Uterus (tissue), 4 donors: ENCODE measurements around the gene LRIG1. TPM values are rescaled to one million over a fixed set of nuclear protein-coding genes. Genes with fewer than 3 reads are reported as not detected.

Experiments
- DNase-seq, 2 donors: peaks; one replicate each; pipeline ENCODE4 v3.0.0-alpha.2; 2019 to 2020
- H3K27ac ChIP-seq, 2 donors: fragments of 200-600 bp; sonication (generic); 1 replicate in 1 of 2; 2 replicates in 1 of 2; pipeline ENCODE4 v1.5.1; 2016 to 2018
- H3K27me3 ChIP-seq, 2 donors: fragments of 200-600 bp; sonication (generic); one replicate each; pipeline ENCODE4 v1.5.1; 2018 to 2019; ENCODE audit warnings: control low read depth in 1 of 2
- H3K36me3 ChIP-seq, 2 donors: fragments of 200-600 bp; sonication (generic); one replicate each; pipeline ENCODE4 v1.5.1; 2019; ENCODE audit warnings: control low read depth in 1 of 2
- H3K4me1 ChIP-seq, 2 donors: fragments of 200-600 bp; sonication (generic); one replicate each; pipeline ENCODE4 v1.5.1; 2018 to 2019; ENCODE audit warnings: control low read depth in 1 of 2
- H3K4me3 ChIP-seq, 2 donors: fragments of 200-600 bp; sonication (generic); 1 replicate in 1 of 2; 2 replicates in 1 of 2; pipeline ENCODE4 v1.5.1; 2018 to 2019; ENCODE audit warnings: mild to moderate bottlenecking in 1 of 2
- H3K9me3 ChIP-seq, 2 donors: fragments of 200-600 bp; sonication (generic); one replicate each; pipeline ENCODE4 v1.5.1; 2019; ENCODE audit warnings: control low read depth in 1 of 2
- POLR2A ChIP-seq, 2 donors: fragments of 450-650 bp; IDR thresholded peaks; one replicate each; pipeline ENCODE4 v1.6.1; 2016; ENCODE audit warnings: antibody characterized with exemption in 2 of 2, mild to moderate bottlenecking in 1 of 2, moderate library complexity in 1 of 2
- intact Hi-C: fragments of 100-400 bp; cut with DNase I; formaldehyde crosslinking; loops from one replicate; pipeline ENCODE4 v1.15.1; 2023; ENCODE audit warnings: low total_unique reads
- total RNA-seq, 4 donors: library from RNA; depleted of rRNA in 3 of 4; stranded (reverse); fragments of >200 nt in 3 of 4; gene quantifications; one replicate each; pipeline versions ENCODE4 v1.1.0 to v1.2.4, GENCODE V29; 2014 to 2023
- TF ChIP-seq, protein P1 (sequence below), 4 experiments: fragments of 200-600 bp in 2 of 4; fragments of 450-650 bp in 2 of 4; sonication (generic) in 2 of 4; IDR thresholded peaks; one replicate each; pipeline ENCODE4 v1.5.1; 2016 to 2019; ENCODE audit warnings: antibody characterized with exemption in 4 of 4, mild to moderate bottlenecking in 2 of 4, moderate library complexity in 1 of 4
- donor health status: DM: yes; HTN: yes; CAD: no.

Gene LRIG1
- total RNA-seq, 4 donors from 2014 or later, result 20.9 to 108 (median 69.6) TPM

DNA sequence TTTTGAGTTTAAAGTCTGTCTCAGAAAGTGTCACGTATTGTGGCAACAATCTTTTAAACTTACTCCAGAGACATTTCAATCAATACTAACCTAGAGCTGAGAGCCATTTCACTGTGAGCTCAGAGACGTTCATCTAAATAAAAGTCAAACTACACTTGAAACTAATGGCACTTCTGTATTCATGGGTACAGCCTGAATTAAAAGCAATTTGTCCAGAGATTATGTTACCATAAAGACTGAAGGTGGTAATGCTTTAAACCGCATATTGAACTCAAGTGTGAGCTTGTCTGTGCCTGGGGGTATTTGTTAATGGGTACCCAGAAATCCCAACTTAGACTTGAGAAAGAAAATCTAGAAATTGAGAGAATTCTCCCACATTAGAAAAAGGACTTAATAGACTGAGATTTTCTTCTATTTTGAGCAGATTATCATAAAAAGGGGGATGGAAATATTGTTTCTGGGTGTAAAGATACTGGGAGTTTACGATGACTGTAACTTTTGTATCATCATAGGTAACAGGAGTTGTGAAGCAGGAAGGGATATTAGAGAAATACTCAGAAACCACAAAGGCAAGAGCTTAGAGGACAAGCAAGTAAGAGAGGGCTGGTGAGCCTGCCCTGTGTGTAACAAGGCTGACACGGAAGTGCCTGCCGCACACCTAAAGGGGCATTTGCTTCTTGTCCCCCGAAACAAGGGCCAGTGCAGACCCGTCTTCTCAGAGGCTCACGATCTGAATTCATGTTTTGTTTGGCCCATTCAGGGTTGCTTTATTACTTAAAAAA is 36.9 kb downstream of the LRIG1 start:
- H3K27ac ChIP-seq, result no peak overlapping the region
- intact Hi-C loops, result no loop called here
- no peak for DNase-seq
- H3K9me3 ChIP-seq, result no peaks in the 10 kb centered on the region
- TF ChIP-seq, protein P1, sequence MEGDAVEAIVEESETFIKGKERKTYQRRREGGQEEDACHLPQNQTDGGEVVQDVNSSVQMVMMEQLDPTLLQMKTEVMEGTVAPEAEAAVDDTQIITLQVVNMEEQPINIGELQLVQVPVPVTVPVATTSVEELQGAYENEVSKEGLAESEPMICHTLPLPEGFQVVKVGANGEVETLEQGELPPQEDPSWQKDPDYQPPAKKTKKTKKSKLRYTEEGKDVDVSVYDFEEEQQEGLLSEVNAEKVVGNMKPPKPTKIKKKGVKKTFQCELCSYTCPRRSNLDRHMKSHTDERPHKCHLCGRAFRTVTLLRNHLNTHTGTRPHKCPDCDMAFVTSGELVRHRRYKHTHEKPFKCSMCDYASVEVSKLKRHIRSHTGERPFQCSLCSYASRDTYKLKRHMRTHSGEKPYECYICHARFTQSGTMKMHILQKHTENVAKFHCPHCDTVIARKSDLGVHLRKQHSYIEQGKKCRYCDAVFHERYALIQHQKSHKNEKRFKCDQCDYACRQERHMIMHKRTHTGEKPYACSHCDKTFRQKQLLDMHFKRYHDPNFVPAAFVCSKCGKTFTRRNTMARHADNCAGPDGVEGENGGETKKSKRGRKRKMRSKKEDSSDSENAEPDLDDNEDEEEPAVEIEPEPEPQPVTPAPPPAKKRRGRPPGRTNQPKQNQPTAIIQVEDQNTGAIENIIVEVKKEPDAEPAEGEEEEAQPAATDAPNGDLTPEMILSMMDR (IDR thresholded peaks at IDR 0.05), result no peak
- no peak for TF ChIP-seq POLR2A (IDR thresholded peaks at IDR 0.05)
- no peaks in the 10 kb centered on the region for H3K36me3 ChIP-seq
- peaks cover 0 to 3% of the 10 kb centered on the region in 2 donors for H3K4me1 ChIP-seq
- H3K27me3 ChIP-seq, result no peaks in the 10 kb centered on the region
- no peak overlapping the region for H3K4me3 ChIP-seq

DNA sequence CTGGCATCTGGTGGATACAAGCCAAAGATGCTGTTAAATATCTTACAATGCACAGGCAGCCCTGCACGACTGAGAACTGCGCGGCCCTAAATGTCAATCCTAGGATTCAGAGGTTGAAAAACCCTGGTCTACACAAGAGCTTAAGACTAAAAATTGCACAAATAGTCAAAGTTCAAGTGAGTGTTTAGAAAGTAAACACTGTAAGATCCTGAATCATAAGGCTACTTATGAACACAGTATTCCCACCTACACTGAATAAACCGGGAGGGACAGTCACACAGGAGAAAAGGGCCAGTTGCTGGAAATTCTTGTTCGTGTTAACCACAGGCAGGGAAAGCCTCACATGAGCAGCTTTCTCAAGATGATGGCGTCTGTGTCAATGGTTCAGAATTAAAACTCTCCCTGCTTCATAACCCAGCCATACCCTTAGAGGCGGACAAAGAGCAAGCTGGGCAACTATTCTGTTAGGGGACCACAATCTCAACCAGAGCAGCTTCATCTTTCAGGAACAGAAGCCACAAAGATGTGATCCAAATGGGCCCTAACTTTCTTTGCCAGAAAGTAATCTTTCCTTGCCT is 37.7 kb downstream of the LRIG1 start:
- intact Hi-C loops, result no loop called here
- H3K27me3 ChIP-seq, result no peaks in the 10 kb centered on the region
- H3K9me3 ChIP-seq, result no peaks in the 10 kb centered on the region
- no peak overlapping the region for H3K27ac ChIP-seq
- H3K36me3 ChIP-seq, result no peaks in the 10 kb centered on the region
- H3K4me1 ChIP-seq, result peaks cover 0 to 3% of the 10 kb centered on the region in 2 donors
- H3K4me3 ChIP-seq, result no peak overlapping the region
- DNase-seq, result no peak
- no peak for TF ChIP-seq POLR2A (IDR thresholded peaks at IDR 0.05)
- TF ChIP-seq, protein P1 (IDR thresholded peaks at IDR 0.05), result no peak

DNA sequence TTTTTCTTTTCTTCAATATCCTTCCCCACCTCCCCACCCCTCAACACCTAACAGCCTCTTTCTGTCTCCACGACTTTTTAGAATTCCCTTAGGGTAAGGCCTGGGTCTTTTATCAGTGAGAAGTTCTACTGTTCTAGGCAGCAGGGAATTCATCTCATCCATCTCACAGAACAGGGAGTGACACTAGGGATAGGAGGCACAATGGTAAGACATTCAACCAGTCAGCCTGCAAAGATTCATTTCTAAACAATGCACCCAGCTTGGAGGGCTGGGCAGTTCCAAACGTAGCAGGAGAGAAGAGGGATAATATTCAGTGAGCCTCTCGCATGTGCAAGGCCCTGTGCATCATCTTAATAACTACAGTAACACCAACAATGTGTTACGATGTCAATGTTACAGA is 43.6 kb downstream of the LRIG1 start:
- no peak overlapping the region for H3K27ac ChIP-seq
- intact Hi-C loops, result no loop called here
- no peaks in the 10 kb centered on the region for H3K9me3 ChIP-seq
- H3K4me3 ChIP-seq, result no peak overlapping the region
- no peak for TF ChIP-seq POLR2A (IDR thresholded peaks at IDR 0.05)
- TF ChIP-seq, protein P1 (IDR thresholded peaks at IDR 0.05), result no peak
- no peaks in the 10 kb centered on the region for H3K36me3 ChIP-seq
- DNase-seq, result no peak
- peaks cover under 1 to 12% of the 10 kb centered on the region in 2 donors for H3K4me1 ChIP-seq
- H3K27me3 ChIP-seq, result no peaks in the 10 kb centered on the region

DNA sequence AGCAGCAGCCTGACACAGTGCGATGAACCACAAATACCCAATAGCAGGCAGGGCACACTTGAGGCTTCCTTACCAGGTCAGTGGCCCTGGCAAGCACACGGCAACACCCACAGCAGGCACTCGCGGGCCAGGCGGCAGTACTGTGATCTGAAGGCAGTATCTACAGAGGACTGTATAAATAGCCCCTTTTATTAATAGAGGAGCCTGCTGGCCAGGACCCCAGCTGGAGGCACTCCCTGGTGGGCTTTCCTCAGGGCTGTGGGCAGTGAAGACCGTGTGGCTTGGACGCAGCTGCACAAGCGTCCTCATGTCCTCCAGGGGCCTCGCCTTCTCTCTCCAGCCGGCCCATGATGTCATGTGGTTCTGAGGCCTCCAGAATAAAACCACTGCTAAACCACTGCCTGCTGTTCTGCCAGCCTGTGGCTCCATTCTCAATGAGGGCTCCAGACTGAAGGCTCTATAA is 44.1 kb downstream of the LRIG1 start:
- Histone ChIP-seq H3K36me3 (no peaks in the 10 kb centered on the region), H3K27ac (no peak overlapping the region), H3K4me3 (no peak overlapping the region), H3K4me1 (peaks cover 6 to 12% of the 10 kb centered on the region in 2 donors), H3K9me3 (no peaks in the 10 kb centered on the region), H3K27me3 (no peaks in the 10 kb centered on the region)
- intact Hi-C loops, result no loop called here
- no peak for TF ChIP-seq POLR2A (IDR thresholded peaks at IDR 0.05)
- TF ChIP-seq, protein P1 (IDR thresholded peaks at IDR 0.05), result no peak
- no peak for DNase-seq

DNA sequence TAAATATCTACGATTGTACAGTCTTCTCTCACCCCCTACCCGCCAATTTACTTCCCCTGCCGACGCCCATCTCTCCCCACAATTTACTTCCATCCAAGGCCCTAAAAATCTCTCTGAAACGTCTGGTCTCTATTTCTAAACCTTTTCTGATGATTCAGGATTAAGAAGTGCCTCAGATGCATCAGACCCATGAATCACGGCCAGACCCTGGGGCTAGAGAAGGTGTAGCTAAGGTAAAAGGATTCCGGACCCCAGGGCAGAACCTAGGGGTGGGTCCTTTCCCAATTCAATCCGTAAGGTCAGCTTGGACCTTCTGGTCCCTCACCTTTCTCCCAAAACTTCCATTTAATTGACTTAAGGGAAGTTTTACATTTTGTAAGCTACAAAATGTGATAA is 46.4 kb downstream of the LRIG1 start:
- Histone ChIP-seq H3K9me3 (no peaks in the 10 kb centered on the region), H3K27ac (peak overlapping the region; percentile 55 to 60), H3K4me3 (no peak overlapping the region), H3K27me3 (no peaks in the 10 kb centered on the region), H3K4me1 (peaks cover 26 to 34% of the 10 kb centered on the region in 2 donors), H3K36me3 (no peaks in the 10 kb centered on the region)
- intact Hi-C loops, result no loop called here
- TF ChIP-seq, protein P1 (IDR thresholded peaks at IDR 0.05), result no peak
- no peak for TF ChIP-seq POLR2A (IDR thresholded peaks at IDR 0.05)
- no peak for DNase-seq
